ENCODE measurements around the gene NKAIN1. TPM values are rescaled to one million over a fixed set of nuclear protein-coding genes. Genes with fewer than 3 reads are reported as not detected.

NKAIN1 gene
- total RNA-seq, 1 experiment from 2014 or later: not detected

GRCh38 chr1:31249854-31250253 is 10.2 kb upstream of the NKAIN1 start:
- intact Hi-C loops (cut with micrococcal nuclease; ENCODE audit: unreplicated experiment): no loop called here
- Mint-ChIP-seq H3K4me1 (ENCODE audit: low read depth, unreplicated experiment) (no peaks in the 10 kb centered on the region), H3K27ac (ENCODE audit: unreplicated experiment) (no peak overlapping the region), H3K4me3 (ENCODE audit: low read depth, unreplicated experiment) (no peak overlapping the region), H3K9me3 (ENCODE audit: low read depth, unreplicated experiment) (no peaks in the 10 kb centered on the region), H3K36me3 (ENCODE audit: insufficient read depth, unreplicated experiment) (no peaks in the 10 kb centered on the region), H3K27me3 (ENCODE audit: unreplicated experiment) (peaks cover 5% of the 10 kb centered on the region)
- no peak for DNase-seq
- CTCF ChIA-PET: no interaction called here
- no TSS peak for BruUV-seq (replicated peaks)
- no peak for TF ChIP-seq CTCF (IDR thresholded peaks at IDR 0.05; ENCODE audit: unreplicated experiment)

GRCh38 chr1:31248276-31248675 is 8.6 kb upstream of the NKAIN1 start:
- DNase-seq: no peak
- no TSS peak for BruUV-seq (replicated peaks)
- H3K4me1 Mint-ChIP-seq (ENCODE audit: low read depth, unreplicated experiment): no peaks in the 10 kb centered on the region
- no peak overlapping the region for H3K4me3 Mint-ChIP-seq (ENCODE audit: low read depth, unreplicated experiment)
- H3K36me3 Mint-ChIP-seq (ENCODE audit: insufficient read depth, unreplicated experiment): no peaks in the 10 kb centered on the region
- CTCF ChIA-PET: no interaction called here
- peaks cover 20% of the 10 kb centered on the region for H3K27me3 Mint-ChIP-seq (ENCODE audit: unreplicated experiment)
- intact Hi-C loops (cut with micrococcal nuclease; ENCODE audit: unreplicated experiment): no loop called here
- no peak for TF ChIP-seq CTCF (IDR thresholded peaks at IDR 0.05; ENCODE audit: unreplicated experiment)
- no peaks in the 10 kb centered on the region for H3K9me3 Mint-ChIP-seq (ENCODE audit: low read depth, unreplicated experiment)
- no peak overlapping the region for H3K27ac Mint-ChIP-seq (ENCODE audit: unreplicated experiment)

- CTCF ChIA-PET: no interaction called here
- Mint-ChIP-seq H3K36me3 (ENCODE audit: insufficient read depth, unreplicated experiment) (no peaks in the 10 kb centered on the region), H3K27me3 (ENCODE audit: unreplicated experiment) (peaks cover 49% of the 10 kb centered on the region), H3K9me3 (ENCODE audit: low read depth, unreplicated experiment) (no peaks in the 10 kb centered on the region), H3K4me3 (ENCODE audit: low read depth, unreplicated experiment) (no peak overlapping the region), H3K4me1 (ENCODE audit: low read depth, unreplicated experiment) (peaks cover under 1% of the 10 kb centered on the region), H3K27ac (ENCODE audit: unreplicated experiment) (no peak overlapping the region)
- no TSS peak for BruUV-seq (replicated peaks)
- DNase-seq: no peak
- no peak for TF ChIP-seq CTCF (IDR thresholded peaks at IDR 0.05; ENCODE audit: unreplicated experiment)
- intact Hi-C loops (cut with micrococcal nuclease; ENCODE audit: unreplicated experiment): no loop called here
Measured at GRCh38 chr1:31244326-31244725, 4.6 kb upstream of the NKAIN1 start.

- DNase-seq: no peak
- CTCF ChIA-PET: no interaction called here
- H3K36me3 Mint-ChIP-seq (ENCODE audit: insufficient read depth, unreplicated experiment): peaks cover 6% of the 10 kb centered on the region
- no peaks in the 10 kb centered on the region for H3K9me3 Mint-ChIP-seq (ENCODE audit: low read depth, unreplicated experiment)
- no peak overlapping the region for H3K4me3 Mint-ChIP-seq (ENCODE audit: low read depth, unreplicated experiment)
- no TSS peak for BruUV-seq (replicated peaks)
- no peak for TF ChIP-seq CTCF (IDR thresholded peaks at IDR 0.05; ENCODE audit: unreplicated experiment)
- no peak overlapping the region for H3K27ac Mint-ChIP-seq (ENCODE audit: unreplicated experiment)
- peaks cover 7% of the 10 kb centered on the region for H3K4me1 Mint-ChIP-seq (ENCODE audit: low read depth, unreplicated experiment)
- peaks cover 56% of the 10 kb centered on the region for H3K27me3 Mint-ChIP-seq (ENCODE audit: unreplicated experiment)
- intact Hi-C loops (cut with micrococcal nuclease; ENCODE audit: unreplicated experiment): no loop called here
Measured at GRCh38 chr1:31243501-31244286, 4.0 kb upstream of the NKAIN1 start.

All from Calu3 (cell line).